HL-60 (cell line): ENCODE data around the gene HELQ.

Experiments
- DNase-seq, 2 experiments: peaks; one replicate each; pipeline ENCODE4 v3.0.0-alpha.2; 2010 to 2020; ENCODE audit warnings: low read depth in 1 of 2, low spot score in 1 of 2
- H3K27ac ChIP-seq: fragments of 250-450 bp; sonication (Bioruptor Pico); replicated peaks from 2 replicates; pipeline ENCODE4 v1.5.1; 2020; ENCODE audit warnings: mild to moderate bottlenecking, moderate library complexity
- H3K27me3 ChIP-seq: fragments of 250-450 bp; sonication (Bioruptor Pico); 2 replicates; pipeline ENCODE4 v1.5.1; 2021; ENCODE audit warnings: mild to moderate bottlenecking, moderate library complexity; ENCODE audit not compliant: insufficient read depth, poor library complexity, severe bottlenecking
- H3K4me3 ChIP-seq: replicated peaks from 2 replicates; pipeline ENCODE4 v1.5.1; 2011; ENCODE audit warnings: mild to moderate bottlenecking, control low read depth, low read length; ENCODE audit not compliant: insufficient read depth
- GABPA ChIP-seq: IDR thresholded peaks from 2 replicates; pipeline ENCODE4 v1.6.1; 2012; ENCODE audit warnings: low read depth
- POLR2AphosphoS5 ChIP-seq: IDR thresholded peaks from 2 replicates; pipeline ENCODE4 v1.6.1; 2012; ENCODE audit warnings: low read depth
- SPI1 ChIP-seq: IDR thresholded peaks from 2 replicates; pipeline ENCODE4 v1.6.1; 2012; ENCODE audit warnings: low read depth, mild to moderate bottlenecking, borderline replicate concordance
- TF ChIP-seq, protein P1 (sequence below): IDR thresholded peaks from one replicate; pipeline ENCODE4 v1.5.1; 2011; ENCODE audit warnings: low read length, control low read depth, inconsistent platforms; ENCODE audit not compliant: insufficient read depth
- TF ChIP-seq, protein P2 (sequence below): IDR thresholded peaks from 2 replicates; pipeline ENCODE4 v1.6.1; 2012; ENCODE audit warnings: low read depth; ENCODE audit not compliant: insufficient replicate concordance

Gene HELQ

DNA sequence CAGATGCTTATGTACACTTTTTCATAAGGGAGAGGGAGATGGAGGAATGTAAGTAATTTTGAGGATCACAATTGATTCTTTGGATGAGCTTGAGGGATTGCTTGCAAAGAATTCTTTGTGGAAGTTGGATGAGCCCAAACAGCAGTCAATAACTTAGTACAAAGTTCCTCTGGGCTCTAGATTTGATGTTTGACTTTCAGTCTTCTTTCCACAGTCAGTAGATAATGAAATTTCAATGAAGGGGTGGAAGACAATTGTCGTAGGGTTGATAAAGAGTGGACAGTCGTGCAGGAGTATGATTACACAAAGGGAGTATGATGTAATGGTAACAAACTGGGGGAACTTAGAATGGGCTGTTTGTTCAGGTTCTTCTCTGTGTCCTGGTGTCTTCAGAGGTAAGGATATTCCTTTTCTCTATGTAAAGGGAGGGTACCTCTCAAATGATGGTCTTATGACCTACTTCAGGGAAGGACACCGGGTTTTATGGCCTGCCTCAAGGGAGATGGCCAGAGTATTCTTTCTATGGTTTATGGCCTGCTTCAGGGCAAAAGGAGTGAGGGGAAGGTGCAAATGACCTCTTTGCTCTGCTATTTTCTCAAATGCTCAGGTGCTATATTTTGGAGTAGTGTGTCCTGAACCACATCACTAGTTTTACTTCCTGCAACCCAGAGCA, 31.0 kb upstream of the HELQ start:
- no peak overlapping the region for H3K4me3 ChIP-seq
- DNase-seq, result no peak
- no peaks in the 10 kb centered on the region for H3K27me3 ChIP-seq
- TF ChIP-seq, protein P1, sequence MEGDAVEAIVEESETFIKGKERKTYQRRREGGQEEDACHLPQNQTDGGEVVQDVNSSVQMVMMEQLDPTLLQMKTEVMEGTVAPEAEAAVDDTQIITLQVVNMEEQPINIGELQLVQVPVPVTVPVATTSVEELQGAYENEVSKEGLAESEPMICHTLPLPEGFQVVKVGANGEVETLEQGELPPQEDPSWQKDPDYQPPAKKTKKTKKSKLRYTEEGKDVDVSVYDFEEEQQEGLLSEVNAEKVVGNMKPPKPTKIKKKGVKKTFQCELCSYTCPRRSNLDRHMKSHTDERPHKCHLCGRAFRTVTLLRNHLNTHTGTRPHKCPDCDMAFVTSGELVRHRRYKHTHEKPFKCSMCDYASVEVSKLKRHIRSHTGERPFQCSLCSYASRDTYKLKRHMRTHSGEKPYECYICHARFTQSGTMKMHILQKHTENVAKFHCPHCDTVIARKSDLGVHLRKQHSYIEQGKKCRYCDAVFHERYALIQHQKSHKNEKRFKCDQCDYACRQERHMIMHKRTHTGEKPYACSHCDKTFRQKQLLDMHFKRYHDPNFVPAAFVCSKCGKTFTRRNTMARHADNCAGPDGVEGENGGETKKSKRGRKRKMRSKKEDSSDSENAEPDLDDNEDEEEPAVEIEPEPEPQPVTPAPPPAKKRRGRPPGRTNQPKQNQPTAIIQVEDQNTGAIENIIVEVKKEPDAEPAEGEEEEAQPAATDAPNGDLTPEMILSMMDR, result no peak
- TF ChIP-seq, protein P2, sequence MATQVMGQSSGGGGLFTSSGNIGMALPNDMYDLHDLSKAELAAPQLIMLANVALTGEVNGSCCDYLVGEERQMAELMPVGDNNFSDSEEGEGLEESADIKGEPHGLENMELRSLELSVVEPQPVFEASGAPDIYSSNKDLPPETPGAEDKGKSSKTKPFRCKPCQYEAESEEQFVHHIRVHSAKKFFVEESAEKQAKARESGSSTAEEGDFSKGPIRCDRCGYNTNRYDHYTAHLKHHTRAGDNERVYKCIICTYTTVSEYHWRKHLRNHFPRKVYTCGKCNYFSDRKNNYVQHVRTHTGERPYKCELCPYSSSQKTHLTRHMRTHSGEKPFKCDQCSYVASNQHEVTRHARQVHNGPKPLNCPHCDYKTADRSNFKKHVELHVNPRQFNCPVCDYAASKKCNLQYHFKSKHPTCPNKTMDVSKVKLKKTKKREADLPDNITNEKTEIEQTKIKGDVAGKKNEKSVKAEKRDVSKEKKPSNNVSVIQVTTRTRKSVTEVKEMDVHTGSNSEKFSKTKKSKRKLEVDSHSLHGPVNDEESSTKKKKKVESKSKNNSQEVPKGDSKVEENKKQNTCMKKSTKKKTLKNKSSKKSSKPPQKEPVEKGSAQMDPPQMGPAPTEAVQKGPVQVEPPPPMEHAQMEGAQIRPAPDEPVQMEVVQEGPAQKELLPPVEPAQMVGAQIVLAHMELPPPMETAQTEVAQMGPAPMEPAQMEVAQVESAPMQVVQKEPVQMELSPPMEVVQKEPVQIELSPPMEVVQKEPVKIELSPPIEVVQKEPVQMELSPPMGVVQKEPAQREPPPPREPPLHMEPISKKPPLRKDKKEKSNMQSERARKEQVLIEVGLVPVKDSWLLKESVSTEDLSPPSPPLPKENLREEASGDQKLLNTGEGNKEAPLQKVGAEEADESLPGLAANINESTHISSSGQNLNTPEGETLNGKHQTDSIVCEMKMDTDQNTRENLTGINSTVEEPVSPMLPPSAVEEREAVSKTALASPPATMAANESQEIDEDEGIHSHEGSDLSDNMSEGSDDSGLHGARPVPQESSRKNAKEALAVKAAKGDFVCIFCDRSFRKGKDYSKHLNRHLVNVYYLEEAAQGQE, result no peak
- TF ChIP-seq SPI1, result no peak
- TF ChIP-seq POLR2AphosphoS5, result no peak
- no peak for TF ChIP-seq GABPA
- H3K27ac ChIP-seq, result no peak overlapping the region

DNA sequence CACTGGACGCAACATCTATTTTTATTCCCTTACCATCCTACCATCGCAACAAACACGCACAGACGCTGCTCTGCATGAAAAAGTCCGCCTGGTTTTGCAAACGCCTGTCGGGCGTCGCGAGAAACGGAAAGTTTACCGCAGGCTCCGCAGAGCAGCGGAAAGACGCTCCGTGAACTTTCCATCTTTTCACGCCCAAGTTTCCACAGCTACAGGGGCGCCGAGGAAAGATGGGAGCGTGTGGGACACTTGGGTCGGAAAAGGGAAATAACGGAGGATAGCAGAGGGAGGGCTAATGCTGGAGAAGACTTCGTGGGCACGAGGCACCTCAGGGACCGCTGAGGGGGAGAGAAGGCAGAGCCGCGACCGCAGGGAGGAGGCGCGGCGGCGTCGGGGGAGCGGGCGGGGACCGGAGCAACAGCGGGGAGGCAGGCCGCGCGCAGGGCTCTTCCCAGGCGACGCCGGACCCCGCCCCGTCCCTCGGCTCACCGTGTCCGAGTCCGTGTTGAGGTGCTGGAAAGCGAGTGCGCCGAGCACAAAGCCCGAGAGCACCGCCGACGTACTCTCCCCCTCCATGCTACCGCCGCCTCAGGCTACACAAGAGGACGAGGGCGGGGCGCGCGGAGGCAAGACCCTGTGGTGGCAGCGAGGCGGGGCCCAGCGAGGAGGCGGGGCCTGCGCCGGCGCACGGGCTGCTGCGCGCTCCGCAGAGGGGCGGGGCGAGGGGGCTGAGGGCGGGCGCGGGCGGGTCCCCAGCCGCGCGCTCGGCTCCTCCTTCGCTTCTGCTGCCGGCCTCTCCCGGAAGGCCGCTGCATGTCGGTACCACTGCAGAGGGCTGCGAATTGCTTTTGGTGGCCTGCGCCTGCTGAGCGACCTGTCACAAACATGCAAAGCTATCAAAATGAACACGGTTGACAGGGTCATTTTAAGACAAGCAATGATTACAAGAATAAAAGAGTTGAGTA, 29.2 kb upstream of the HELQ start, which contains the start of gene ABRAXAS1:
TSS of gene ABRAXAS1 (minus strand) at position 601 of the 962 bp plus-strand sequence. CDS start at position 573, 28 bp downstream.
- Histone ChIP-seq H3K27ac (peak within 1 kb of the TSS; percentile 64), H3K4me3 (peak within 1 kb of the TSS; percentile 52), H3K27me3 (no peaks in the 10 kb centered on the region)
- peak; percentile 69 to 90 for DNase-seq
- TF ChIP-seq, protein P2, result peak; percentile 23
- peak; percentile 87 for TF ChIP-seq POLR2AphosphoS5
- TF ChIP-seq, protein P1, result no peak

DNA sequence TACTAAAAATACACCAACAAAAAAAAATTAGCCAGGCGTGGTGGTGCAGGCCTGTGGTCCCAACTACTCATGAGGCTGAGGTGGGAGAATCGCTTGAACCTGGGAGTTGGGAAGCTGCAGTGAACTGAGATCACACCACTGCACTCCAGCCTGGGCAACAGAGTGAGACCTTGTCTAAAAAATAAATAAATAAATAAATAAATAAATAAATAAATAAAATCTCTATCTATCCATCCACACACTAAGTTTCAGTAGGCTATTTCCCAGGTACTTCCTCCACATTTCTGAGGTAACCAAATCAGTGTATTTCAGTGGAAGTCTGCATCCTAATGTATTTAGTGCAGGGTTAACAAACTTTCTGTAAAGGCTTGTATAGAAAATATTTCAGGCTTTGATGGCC, 18.3 kb upstream of the HELQ start:
- DNase-seq, result no peak
- H3K27me3 ChIP-seq, result no peaks in the 10 kb centered on the region
- no peak for TF ChIP-seq GABPA
- no peak overlapping the region for H3K4me3 ChIP-seq
- no peak overlapping the region for H3K27ac ChIP-seq

DNA sequence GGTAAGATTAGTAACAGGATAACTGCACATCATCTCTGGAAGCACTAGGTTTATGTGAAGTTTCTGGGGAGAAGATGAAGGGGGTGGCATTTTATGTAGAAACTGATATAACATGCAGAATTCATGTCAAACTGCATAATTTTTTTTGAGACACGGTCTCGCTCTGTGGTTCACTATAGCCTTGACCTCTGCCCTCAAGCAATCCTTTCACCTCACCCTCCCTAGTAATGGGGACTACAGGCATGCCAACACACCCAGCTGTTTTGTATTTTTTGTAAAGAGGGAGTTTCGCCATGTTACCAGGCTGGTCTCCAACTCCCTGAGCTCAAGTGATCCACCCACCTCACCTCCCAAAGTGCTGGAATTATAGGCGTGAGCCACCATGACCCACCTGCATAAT, 17.8 kb upstream of the HELQ start:
- TF ChIP-seq POLR2AphosphoS5 (no peak), GABPA (no peak), SPI1 (no peak)
- TF ChIP-seq, protein P1, result no peak
- TF ChIP-seq, protein P2, result no peak
- no peak overlapping the region for H3K4me3 ChIP-seq
- no peak overlapping the region for H3K27ac ChIP-seq
- no peaks in the 10 kb centered on the region for H3K27me3 ChIP-seq
- no peak for DNase-seq
